CD4-positive, alpha-beta T cell treated with Interleukin-15 for 1 hour (primary cell): ENCODE data around the gene GNA15.
A peak's percentile ranks its signal among the peaks of the same experiment; 100 is the strongest.
"Not testable (repeated sequence)": the region's sequence is repeated elsewhere in the genome, so short reads cannot be mapped to it uniquely, and the experiment has no call there.

Experiments used
- DNase-seq: peaks from one replicate; pipeline ENCODE4 v3.0.0-alpha.2; 2020

The GNA15 gene

GRCh38 chr19:3192684-3193083, 56.9 kb downstream of the GNA15 start:
- no peak for DNase-seq

- DNase-seq: peak; percentile 33
Measured at GRCh38 chr19:3193256-3194105, 57.6 kb downstream of the GNA15 start.

- no peak for DNase-seq
Measured at GRCh38 chr19:3194106-3195087, 58.6 kb downstream of the GNA15 start.

GRCh38 chr19:3196064-3196932, 60.5 kb downstream of the GNA15 start:
- DNase-seq: no peak

- no peak for DNase-seq
Measured at GRCh38 chr19:3196933-3197205, 61.0 kb downstream of the GNA15 start.

- DNase-seq: no peak
Measured at GRCh38 chr19:3198901-3199700, 63.3 kb downstream of the GNA15 start.

GRCh38 chr19:3201072-3201700, 65.4 kb downstream of the GNA15 start:
- no peak for DNase-seq

GRCh38 chr19:3201911-3202310, 66.1 kb downstream of the GNA15 start:
- no peak for DNase-seq

GRCh38 chr19:3202346-3202745, 66.5 kb downstream of the GNA15 start:
- no peak for DNase-seq

- not testable (repeated sequence) for DNase-seq
Measured at GRCh38 chr19:3202895-3203294, 67.1 kb downstream of the GNA15 start.

GRCh38 chr19:3203805-3204645, 68.2 kb downstream of the GNA15 start:
- no peak for DNase-seq

GRCh38 chr19:3204646-3205275, 68.9 kb downstream of the GNA15 start:
- no peak for DNase-seq

- DNase-seq: no peak
Measured at GRCh38 chr19:3206216-3206953, 70.6 kb downstream of the GNA15 start.

GRCh38 chr19:3207461-3208242, 71.8 kb downstream of the GNA15 start:
- no peak for DNase-seq

GRCh38 chr19:3208317-3209207, 72.7 kb downstream of the GNA15 start:
- no peak for DNase-seq

GRCh38 chr19:3210347-3211017, 74.6 kb downstream of the GNA15 start:
- peak; percentile 64 for DNase-seq

- DNase-seq: no peak
Measured at GRCh38 chr19:3211191-3211590, 75.4 kb downstream of the GNA15 start.
